WTC11 (cell line): ENCODE results near the gene ACTR6. TPM values are rescaled to one million over a fixed set of nuclear protein-coding genes. Genes with fewer than 3 reads are reported as not detected.

ENCODE experiments used
- ATAC-seq: fragments of 200-7000 bp; cut with Tn5 transposase; 2 replicates; pipeline ENCODE4 v1.10.0; 2021; ENCODE audit warnings: mild to moderate bottlenecking, moderate library complexity
- CTCF ChIA-PET: fragments of 300-600 bp; sonication (Branson Sonifier 250); formaldehyde crosslinking; loops from one replicate; lab custom pipeline; 2021; ENCODE audit warnings: antibody characterized with exemption; lab: Charles Lee
- POLR2A ChIA-PET: fragments of 350-600 bp; sonication (Branson Sonifier 250); formaldehyde crosslinking; loops from one replicate; lab custom pipeline; 2021; ENCODE audit warnings: antibody characterized with exemption; lab: Charles Lee
- DNase-seq: peaks from one replicate; pipeline ENCODE4 v3.0.0; 2021; ENCODE audit warnings: low spot score
- H3K27ac Mint-ChIP-seq: 2 replicates; pipeline ENCODE4 v1.8.0; 2021; ENCODE audit warnings: mixed read lengths
- H3K27me3 Mint-ChIP-seq: 2 replicates; pipeline ENCODE4 v1.8.0; 2021; ENCODE audit warnings: low read depth, mild to moderate bottlenecking, moderate library complexity, mixed read lengths
- H3K36me3 Mint-ChIP-seq: 2 replicates; pipeline ENCODE4 v1.8.0; 2021; ENCODE audit warnings: mixed read lengths
- H3K4me1 Mint-ChIP-seq: 2 replicates; pipeline ENCODE4 v1.8.0; 2022; ENCODE audit warnings: mixed read lengths
- H3K4me3 Mint-ChIP-seq: 2 replicates; pipeline ENCODE4 v1.8.0; 2021; ENCODE audit warnings: mild to moderate bottlenecking, moderate library complexity, mixed read lengths
- H3K9me3 Mint-ChIP-seq: 2 replicates; pipeline ENCODE4 v1.8.0; 2021; ENCODE audit warnings: mixed read lengths
- ATF1 ChIP-seq: sonication (generic); formaldehyde crosslinking; IDR thresholded peaks from 2 replicates; pipeline ENCODE4 v1.8.1; 2023; ENCODE audit warnings: mild to moderate bottlenecking, moderate library complexity, missing genetic modification reagents
- CREB1 ChIP-seq: sonication (generic); formaldehyde crosslinking; IDR thresholded peaks from 2 replicates; pipeline ENCODE4 v1.8.0; 2023; ENCODE audit warnings: mild to moderate bottlenecking, missing genetic modification reagents
- ELF4 ChIP-seq: sonication (generic); formaldehyde crosslinking; IDR thresholded peaks from 2 replicates; pipeline ENCODE4 v1.8.1; 2022; ENCODE audit warnings: low read depth, mild to moderate bottlenecking, moderate library complexity, missing genetic modification reagents
- EMX1 ChIP-seq: fragments of 250-450 bp; sonication (Bioruptor Pico); IDR thresholded peaks from 2 replicates; pipeline ENCODE4 v1.8.0; 2021; ENCODE audit warnings: mild to moderate bottlenecking
- FOXP1 ChIP-seq: sonication (generic); formaldehyde crosslinking; IDR thresholded peaks from 2 replicates; pipeline ENCODE4 v1.8.0; 2022; ENCODE audit warnings: missing genetic modification reagents, mild to moderate bottlenecking, moderate library complexity, borderline replicate concordance
- HMGXB4 ChIP-seq: sonication (generic); formaldehyde crosslinking; IDR thresholded peaks from 2 replicates; pipeline ENCODE4 v1.8.1; 2023; ENCODE audit warnings: mild to moderate bottlenecking, moderate library complexity, missing genetic modification reagents
- KAT7 ChIP-seq: sonication (generic); formaldehyde crosslinking; IDR thresholded peaks from 2 replicates; pipeline ENCODE4 v1.8.1; 2023; ENCODE audit warnings: missing genetic modification reagents, mild to moderate bottlenecking, borderline replicate concordance
- MAX ChIP-seq: sonication (generic); formaldehyde crosslinking; IDR thresholded peaks from 2 replicates; pipeline ENCODE4 v1.8.0; 2022; ENCODE audit warnings: mild to moderate bottlenecking, missing genetic modification reagents
- MXD4 ChIP-seq: fragments of 250-450 bp; sonication (Bioruptor Pico); IDR thresholded peaks from 2 replicates; pipeline ENCODE4 v1.8.0; 2021; ENCODE audit warnings: mild to moderate bottlenecking, moderate library complexity, borderline replicate concordance
- NFATC4 ChIP-seq: fragments of 250-450 bp; sonication (Bioruptor Pico); IDR thresholded peaks from 2 replicates; pipeline ENCODE4 v1.9.0; 2021; ENCODE audit warnings: mild to moderate bottlenecking
- OVOL2 ChIP-seq: fragments of 250-450 bp; sonication (Bioruptor Pico); IDR thresholded peaks from 2 replicates; pipeline ENCODE4 v1.9.0; 2021; ENCODE audit warnings: mild to moderate bottlenecking, borderline replicate concordance
- RELA ChIP-seq: sonication (generic); formaldehyde crosslinking; IDR thresholded peaks from 2 replicates; pipeline ENCODE4 v1.8.1; 2022; ENCODE audit warnings: missing genetic modification reagents, mild to moderate bottlenecking, borderline replicate concordance
- USF1 ChIP-seq: sonication (generic); formaldehyde crosslinking; IDR thresholded peaks from 2 replicates; pipeline ENCODE4 v1.8.0; 2022; ENCODE audit warnings: mild to moderate bottlenecking, missing genetic modification reagents
- ZNF138 ChIP-seq: sonication (generic); formaldehyde crosslinking; conservative IDR thresholded peaks from 2 replicates; pipeline ENCODE4 v1.8.1; 2022; ENCODE audit warnings: mild to moderate bottlenecking, moderate library complexity, missing genetic modification reagents
- ZNF281 ChIP-seq: sonication (generic); formaldehyde crosslinking; IDR thresholded peaks from 2 replicates; pipeline ENCODE4 v1.8.0; 2023; ENCODE audit warnings: mild to moderate bottlenecking, missing genetic modification reagents
- ZNF416 ChIP-seq: fragments of 250-450 bp; sonication (Bioruptor Pico); IDR thresholded peaks from 2 replicates; pipeline ENCODE4 v1.9.0; 2021; ENCODE audit warnings: mild to moderate bottlenecking, inconsistent platforms
- ZNF425 ChIP-seq: fragments of 250-450 bp; sonication (Bioruptor Pico); conservative IDR thresholded peaks from 2 replicates; pipeline ENCODE4 v1.9.0; 2021; ENCODE audit warnings: mild to moderate bottlenecking
- ZNF671 ChIP-seq: fragments of 250-450 bp; sonication (Bioruptor Pico); IDR thresholded peaks from 2 replicates; pipeline ENCODE4 v1.8.0; 2021; ENCODE audit warnings: mild to moderate bottlenecking
- ZSCAN18 ChIP-seq: fragments of 250-450 bp; sonication (Bioruptor Pico); IDR thresholded peaks from 2 replicates; pipeline ENCODE4 v2.1.2; 2022; ENCODE audit warnings: mild to moderate bottlenecking, moderate library complexity
- total RNA-seq: library from RNA; stranded (reverse); gene quantifications from 3 replicates; pipeline ENCODE4 v1.2.3, GENCODE V29; 2021
- TF ChIP-seq, protein P1 (sequence below): sonication (generic); formaldehyde crosslinking; conservative IDR thresholded peaks from 2 replicates; pipeline ENCODE4 v1.8.1; 2022; ENCODE audit warnings: mild to moderate bottlenecking, missing genetic modification reagents
- TF ChIP-seq, protein P2 (sequence below): sonication (generic); formaldehyde crosslinking; IDR thresholded peaks from 2 replicates; pipeline ENCODE4 v1.8.1; 2022; ENCODE audit warnings: low read depth, missing genetic modification reagents, borderline replicate concordance
- TF ChIP-seq, protein P3 (sequence below): sonication (generic); formaldehyde crosslinking; IDR thresholded peaks from 2 replicates; pipeline ENCODE4 v1.8.1; 2023; ENCODE audit warnings: mild to moderate bottlenecking, missing genetic modification reagents

ACTR6 gene
- total RNA-seq, 1 experiment from 2014 or later, result 37.6 TPM

DNA sequence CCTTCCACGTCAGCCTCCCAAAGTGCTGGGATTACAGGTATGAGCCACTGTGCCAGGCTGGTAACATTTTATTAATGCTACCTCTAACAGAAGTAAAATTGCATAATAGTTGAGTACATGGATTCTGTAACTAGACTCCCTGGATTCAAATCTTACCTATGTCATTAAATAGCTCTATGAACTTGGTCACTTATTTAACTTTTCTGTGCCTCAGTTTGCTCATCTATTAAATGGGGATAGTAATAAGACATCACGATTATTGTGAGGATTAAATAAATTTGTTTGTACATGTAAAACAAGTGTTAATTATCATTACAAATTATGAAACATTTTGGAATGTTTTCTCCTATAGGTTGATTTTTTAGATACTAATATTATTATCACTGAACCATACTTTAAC lies 6.7 kb downstream of the ACTR6 start:
- DNase-seq, result no peak
- H3K27ac Mint-ChIP-seq, result no peak overlapping the region
- H3K36me3 Mint-ChIP-seq, result peaks cover 42% of the 10 kb centered on the region
- H3K9me3 Mint-ChIP-seq, result no peaks in the 10 kb centered on the region
- ATAC-seq, result no peak
- POLR2A ChIA-PET, result no interaction called here
- 0 out of 2 replicates have a peak, but pooled peaks cover 2% of the 10 kb centered on the region for H3K4me1 Mint-ChIP-seq
- CTCF ChIA-PET, result no interaction called here
- no peaks in the 10 kb centered on the region for H3K27me3 Mint-ChIP-seq
- H3K4me3 Mint-ChIP-seq, result no peak overlapping the region
- TF ChIP-seq RELA (CRISPR knock-in tag), result no peak
- TF ChIP-seq OVOL2 (CRISPR knock-in tag), result no peak
- no peak for TF ChIP-seq ELF4 (CRISPR knock-in tag)
- no peak for TF ChIP-seq USF1 (CRISPR knock-in tag)
- TF ChIP-seq EMX1 (CRISPR knock-in tag), result no peak
- TF ChIP-seq ZNF138 (CRISPR knock-in tag), result no peak
- no peak for TF ChIP-seq ZNF281 (CRISPR knock-in tag)
- no peak for TF ChIP-seq MXD4 (CRISPR knock-in tag)
- no peak for TF ChIP-seq ATF1 (CRISPR knock-in tag)
- no peak for TF ChIP-seq FOXP1 (CRISPR knock-in tag)
- TF ChIP-seq CREB1, result no peak
- TF ChIP-seq, protein P1, sequence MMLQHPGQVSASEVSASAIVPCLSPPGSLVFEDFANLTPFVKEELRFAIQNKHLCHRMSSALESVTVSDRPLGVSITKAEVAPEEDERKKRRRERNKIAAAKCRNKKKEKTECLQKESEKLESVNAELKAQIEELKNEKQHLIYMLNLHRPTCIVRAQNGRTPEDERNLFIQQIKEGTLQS, result no peak
- TF ChIP-seq, protein P2, sequence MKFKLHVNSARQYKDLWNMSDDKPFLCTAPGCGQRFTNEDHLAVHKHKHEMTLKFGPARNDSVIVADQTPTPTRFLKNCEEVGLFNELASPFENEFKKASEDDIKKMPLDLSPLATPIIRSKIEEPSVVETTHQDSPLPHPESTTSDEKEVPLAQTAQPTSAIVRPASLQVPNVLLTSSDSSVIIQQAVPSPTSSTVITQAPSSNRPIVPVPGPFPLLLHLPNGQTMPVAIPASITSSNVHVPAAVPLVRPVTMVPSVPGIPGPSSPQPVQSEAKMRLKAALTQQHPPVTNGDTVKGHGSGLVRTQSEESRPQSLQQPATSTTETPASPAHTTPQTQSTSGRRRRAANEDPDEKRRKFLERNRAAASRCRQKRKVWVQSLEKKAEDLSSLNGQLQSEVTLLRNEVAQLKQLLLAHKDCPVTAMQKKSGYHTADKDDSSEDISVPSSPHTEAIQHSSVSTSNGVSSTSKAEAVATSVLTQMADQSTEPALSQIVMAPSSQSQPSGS (CRISPR knock-in tag), result no peak
- TF ChIP-seq, protein P3, sequence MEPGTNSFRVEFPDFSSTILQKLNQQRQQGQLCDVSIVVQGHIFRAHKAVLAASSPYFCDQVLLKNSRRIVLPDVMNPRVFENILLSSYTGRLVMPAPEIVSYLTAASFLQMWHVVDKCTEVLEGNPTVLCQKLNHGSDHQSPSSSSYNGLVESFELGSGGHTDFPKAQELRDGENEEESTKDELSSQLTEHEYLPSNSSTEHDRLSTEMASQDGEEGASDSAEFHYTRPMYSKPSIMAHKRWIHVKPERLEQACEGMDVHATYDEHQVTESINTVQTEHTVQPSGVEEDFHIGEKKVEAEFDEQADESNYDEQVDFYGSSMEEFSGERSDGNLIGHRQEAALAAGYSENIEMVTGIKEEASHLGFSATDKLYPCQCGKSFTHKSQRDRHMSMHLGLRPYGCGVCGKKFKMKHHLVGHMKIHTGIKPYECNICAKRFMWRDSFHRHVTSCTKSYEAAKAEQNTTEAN (CRISPR knock-in tag), result no peak

DNA sequence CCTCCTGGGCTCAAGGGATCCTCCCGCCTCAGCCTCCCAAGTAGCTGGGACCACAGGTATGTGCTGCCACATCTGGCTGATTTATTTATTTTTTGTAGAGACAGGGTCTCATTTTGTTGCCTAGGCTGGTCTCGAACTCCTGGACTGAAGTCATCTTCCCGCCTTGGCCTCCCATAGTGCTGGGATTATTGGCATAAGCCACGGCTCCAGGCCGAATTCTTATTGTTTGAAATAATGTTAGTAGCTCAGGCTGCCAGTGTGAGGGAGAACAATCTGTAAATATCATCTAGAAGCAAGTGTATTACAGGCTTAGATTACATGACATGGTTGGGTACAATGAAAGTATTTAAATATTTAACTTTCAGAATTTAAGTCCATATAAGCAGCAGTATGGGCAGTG lies 8.2 kb downstream of the ACTR6 start:
- CTCF ChIA-PET, result no interaction called here
- Mint-ChIP-seq H3K4me3 (no peak overlapping the region), H3K36me3 (peaks cover 50% of the 10 kb centered on the region), H3K4me1 (no peaks in the 10 kb centered on the region), H3K27me3 (no peaks in the 10 kb centered on the region), H3K27ac (no peak overlapping the region), H3K9me3 (no peaks in the 10 kb centered on the region)
- no peak for DNase-seq
- POLR2A ChIA-PET, result no interaction called here
- TF ChIP-seq HMGXB4 (CRISPR knock-in tag) (no peak), KAT7 (CRISPR knock-in tag) (no peak), ZNF671 (CRISPR knock-in tag) (no peak), ZNF425 (no peak), ZSCAN18 (CRISPR knock-in tag) (no peak), ZNF416 (no peak), NFATC4 (CRISPR knock-in tag) (no peak), MAX (CRISPR knock-in tag) (no peak), EMX1 (CRISPR knock-in tag) (no peak)
- TF ChIP-seq, all 79 proteins: peak for 0
- no peak for ATAC-seq
